ENCODE data around the gene MATR3.

MATR3 gene

DNA sequence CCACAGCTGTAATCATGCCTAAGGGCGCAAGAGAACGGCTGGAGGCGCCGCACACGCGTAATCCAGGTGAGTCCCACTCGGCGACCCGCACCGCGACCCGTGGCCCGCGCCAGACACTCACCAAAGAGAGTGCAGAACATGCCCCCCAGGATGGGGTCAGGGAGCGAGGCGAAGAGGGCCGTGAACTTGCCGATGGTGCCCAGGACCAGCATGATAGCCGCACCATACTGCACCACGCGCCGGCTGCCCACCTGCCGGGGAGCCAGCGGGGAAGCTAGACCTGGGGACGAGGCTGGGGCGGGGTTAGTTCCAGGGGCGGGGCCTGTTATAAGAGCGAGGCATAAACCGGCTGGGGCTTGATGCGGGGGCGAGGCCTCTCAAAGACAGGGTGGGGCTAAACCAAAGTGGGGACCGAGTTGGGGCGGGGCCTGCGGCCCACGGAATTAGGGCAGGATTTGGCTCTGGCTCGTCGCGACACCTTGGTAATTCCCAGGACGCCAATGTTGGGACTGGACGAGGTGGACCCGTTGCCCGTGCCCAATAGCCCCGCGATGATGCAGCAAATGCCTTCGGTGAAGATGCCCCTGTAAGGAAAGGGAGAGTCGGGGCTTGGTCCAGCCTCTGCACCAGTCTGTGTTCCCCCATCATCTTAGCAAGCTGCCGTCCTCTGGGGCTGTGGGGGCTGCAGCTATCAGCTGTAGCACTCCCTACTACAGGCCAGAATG lies 84.7 kb downstream of the MATR3 start:
- DNase-seq (ENCODE audit: low spot score in 2 of 2) (no peak), ATAC-seq (replicated peaks; ENCODE audit: extremely low read depth, poor library complexity, severe bottlenecking) (no peak)
- H3K27ac Mint-ChIP-seq (ENCODE audit: low read depth): no peak overlapping the region
- peaks cover 9% of the 10 kb centered on the region for H3K36me3 Mint-ChIP-seq (ENCODE audit: insufficient read depth)
- no peaks in the 10 kb centered on the region for H3K4me1 Mint-ChIP-seq
- no peaks in the 10 kb centered on the region for H3K9me3 Mint-ChIP-seq
- H3K27me3 Mint-ChIP-seq: no peaks in the 10 kb centered on the region
- H3K4me3 Mint-ChIP-seq: no peak overlapping the region

GRCh38 chr5:139378941-139379361 lies 85.4 kb downstream of the MATR3 start:
- no peak overlapping the region for H3K4me3 Mint-ChIP-seq
- no peak for DNase-seq (ENCODE audit: low spot score in 2 of 2)
- no peak for ATAC-seq (replicated peaks; ENCODE audit: extremely low read depth, poor library complexity, severe bottlenecking)
- H3K36me3 Mint-ChIP-seq (ENCODE audit: insufficient read depth): peaks cover 7% of the 10 kb centered on the region
- H3K9me3 Mint-ChIP-seq: no peaks in the 10 kb centered on the region
- no peaks in the 10 kb centered on the region for H3K4me1 Mint-ChIP-seq
- no peaks in the 10 kb centered on the region for H3K27me3 Mint-ChIP-seq
- H3K27ac Mint-ChIP-seq (ENCODE audit: low read depth): no peak overlapping the region

DNA sequence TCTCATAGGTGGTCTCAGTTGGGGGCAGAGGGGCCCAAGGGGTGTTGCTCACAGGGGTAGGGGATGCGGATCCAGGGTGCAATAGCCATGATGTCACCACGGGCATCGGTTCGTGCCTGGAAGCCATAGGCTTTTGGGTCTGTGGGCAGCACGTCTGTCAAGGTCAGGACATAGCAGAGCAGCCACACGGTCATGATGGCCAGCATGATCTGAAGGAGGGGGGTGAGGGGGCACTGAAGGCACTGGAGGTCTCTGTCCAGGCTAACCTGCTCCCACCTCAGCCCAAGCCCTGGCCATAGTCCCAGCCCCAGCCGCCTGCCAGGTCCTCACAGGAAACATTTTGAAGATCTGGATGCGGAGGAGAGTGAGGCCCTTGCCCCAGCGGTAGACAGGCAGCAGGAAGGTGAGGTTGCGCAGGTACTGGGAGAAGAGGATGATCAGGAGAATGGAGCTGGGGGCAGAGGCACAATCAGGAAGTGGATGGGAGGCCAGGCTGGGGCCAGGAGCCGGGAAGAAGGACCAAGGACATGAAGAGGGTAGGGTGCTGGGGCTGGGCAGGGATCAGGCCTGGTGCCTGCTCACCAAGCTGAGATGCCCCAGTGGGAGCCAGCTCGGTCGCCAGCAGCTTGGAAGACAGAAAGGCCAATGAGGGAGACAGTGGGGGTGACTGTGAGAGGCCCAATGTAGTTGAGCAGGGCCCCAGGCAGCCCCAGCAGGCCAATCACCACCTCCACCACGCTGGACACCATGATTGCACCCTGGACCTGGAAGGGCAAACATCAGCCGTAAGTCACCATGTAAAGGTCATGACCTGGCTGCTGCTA lies 86.3 kb downstream of the MATR3 start:
- no peak for ATAC-seq (replicated peaks; ENCODE audit: extremely low read depth, poor library complexity, severe bottlenecking)
- H3K9me3 Mint-ChIP-seq: no peaks in the 10 kb centered on the region

More for the DNA sequence above, 86.3 kb downstream of the MATR3 start:
- Mint-ChIP-seq H3K27me3 (no peaks in the 10 kb centered on the region), H3K4me1 (peaks cover 7% of the 10 kb centered on the region), H3K4me3 (no peak overlapping the region), H3K27ac (ENCODE audit: low read depth) (no peak overlapping the region), H3K36me3 (ENCODE audit: insufficient read depth) (peaks cover 5% of the 10 kb centered on the region)
- DNase-seq (ENCODE audit: low spot score in 2 of 2): no peak
